GM19468 (cell line): ENCODE results near the gene KIF26A.

Experiments used
- ATAC-seq: cut with Tn5 transposase; IDR thresholded peaks from one replicate; pipeline ENCODE4 v1.9.1; 2021; ENCODE audit warnings: mild to moderate bottlenecking, moderate library complexity, moderate number of reproducible peaks; ENCODE audit not compliant: unreplicated experiment; ENCODE audit errors: extremely low read depth

The KIF26A gene

DNA sequence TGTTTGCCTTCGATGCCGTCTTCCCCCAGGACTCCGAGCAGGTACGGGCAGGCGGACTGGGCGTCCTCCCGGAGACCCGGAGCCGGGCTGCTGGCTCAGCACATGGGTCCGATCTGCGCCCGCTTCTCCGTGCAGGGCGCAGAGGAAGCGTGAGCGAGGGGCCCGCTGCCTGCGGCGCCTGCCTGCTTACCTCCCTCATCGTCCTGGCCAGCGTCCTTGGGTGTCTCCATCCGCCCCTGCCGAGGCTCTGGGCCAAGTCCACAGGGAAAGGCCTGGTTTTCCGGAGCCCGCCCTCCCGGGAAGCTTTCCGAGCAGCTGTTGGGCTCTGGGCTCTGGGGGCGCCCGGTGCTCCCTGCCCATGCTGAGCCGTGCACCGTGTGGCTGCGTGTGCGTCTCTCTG is 33.5 kb downstream of the KIF26A start:
- ATAC-seq, result no peak

DNA sequence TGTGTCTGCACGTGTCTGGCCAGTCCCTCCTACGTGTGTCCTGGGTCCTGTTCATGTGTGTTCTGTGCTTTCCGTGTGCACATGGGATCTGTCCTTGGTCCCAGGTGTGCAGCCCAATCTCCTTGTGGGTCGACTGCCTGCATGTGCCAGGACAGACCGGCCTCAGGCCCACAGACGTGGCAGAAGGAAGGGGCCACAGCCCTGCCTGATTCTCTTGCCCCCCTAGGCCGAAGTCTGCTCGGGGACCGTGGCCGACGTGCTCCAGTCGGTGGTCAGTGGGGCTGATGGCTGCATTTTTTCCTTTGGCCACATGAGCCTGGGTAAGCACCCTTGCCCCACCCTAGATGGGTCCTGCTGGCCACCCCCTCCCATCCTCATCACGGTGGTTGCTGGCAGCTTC is 34.0 kb downstream of the KIF26A start:
- ATAC-seq, result no peak

DNA sequence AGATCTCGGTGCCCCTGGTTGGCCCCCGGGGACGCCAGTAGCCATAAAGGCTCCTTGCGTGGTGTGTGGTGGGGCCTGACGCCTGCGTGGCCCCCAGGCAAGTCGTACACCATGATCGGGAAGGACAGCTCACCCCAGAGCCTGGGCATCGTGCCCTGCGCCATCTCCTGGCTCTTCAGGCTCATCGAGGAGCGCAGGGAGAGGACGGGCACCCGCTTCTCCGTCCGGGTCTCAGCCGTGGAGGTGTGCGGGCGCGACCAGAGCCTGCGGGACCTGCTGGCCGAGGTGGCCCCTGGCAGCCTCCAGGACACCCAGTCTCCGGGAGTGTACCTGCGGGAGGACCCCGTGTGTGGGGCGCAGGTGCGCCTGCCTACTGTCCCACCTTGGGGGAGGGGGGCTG is 34.5 kb downstream of the KIF26A start:
- no peak for ATAC-seq

DNA sequence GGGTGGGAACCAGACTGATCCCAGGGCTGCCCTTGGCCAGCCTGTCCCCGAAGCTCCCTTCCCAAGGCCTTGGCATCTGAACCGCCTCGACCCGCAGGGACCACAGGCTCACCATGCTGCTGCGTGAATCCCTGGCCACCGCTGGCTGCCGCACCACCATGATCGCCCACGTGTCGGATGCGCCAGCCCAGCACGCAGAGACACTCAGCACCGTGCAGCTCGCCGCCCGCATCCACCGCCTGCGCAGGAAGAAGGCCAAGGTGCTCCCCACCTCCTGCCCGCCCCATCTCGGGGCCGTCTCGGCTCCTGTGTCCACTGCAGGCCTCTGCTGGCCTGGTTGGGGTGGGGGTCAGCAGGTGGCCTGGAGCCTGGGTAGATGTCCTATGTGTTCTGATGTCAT is 35.7 kb downstream of the KIF26A start:
- no peak for ATAC-seq

DNA sequence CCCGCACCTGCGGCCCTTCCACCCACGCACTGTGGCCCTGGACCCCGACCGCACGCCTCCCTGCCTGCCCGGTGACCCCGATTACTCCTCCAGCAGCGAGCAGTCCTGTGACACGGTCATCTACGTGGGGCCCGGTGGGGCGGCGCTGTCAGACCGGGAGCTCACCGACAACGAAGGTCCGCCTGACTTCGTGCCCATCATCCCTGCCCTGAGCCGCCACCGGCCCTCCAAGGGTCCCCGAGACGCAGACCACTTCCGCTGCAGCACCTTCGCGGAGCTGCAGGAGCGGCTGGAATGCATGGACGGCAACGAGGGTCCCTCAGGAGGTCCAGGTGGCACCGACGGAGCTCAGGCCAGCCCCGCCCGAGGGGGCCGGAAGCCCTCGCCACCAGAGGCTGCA is 36.7 kb downstream of the KIF26A start:
- ATAC-seq, result no peak

DNA sequence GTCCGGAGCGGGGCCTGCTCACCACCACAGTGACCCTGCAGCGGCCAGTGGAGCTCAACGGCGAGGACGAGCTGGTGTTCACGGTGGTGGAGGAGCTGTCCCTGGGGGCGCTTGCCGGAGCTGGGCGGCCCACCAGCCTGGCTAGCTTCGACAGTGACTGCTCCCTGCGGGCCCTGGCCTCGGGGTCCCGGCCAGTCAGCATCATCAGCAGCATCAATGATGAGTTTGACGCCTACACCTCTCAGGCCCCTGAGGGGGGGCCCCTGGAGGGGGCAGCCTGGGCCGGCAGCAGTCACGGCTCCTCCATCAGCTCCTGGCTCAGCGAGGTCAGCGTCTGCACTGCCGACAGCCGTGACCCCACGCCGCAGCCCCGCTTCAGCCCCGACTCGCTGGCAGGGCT is 37.4 kb downstream of the KIF26A start:
- no peak for ATAC-seq

DNA sequence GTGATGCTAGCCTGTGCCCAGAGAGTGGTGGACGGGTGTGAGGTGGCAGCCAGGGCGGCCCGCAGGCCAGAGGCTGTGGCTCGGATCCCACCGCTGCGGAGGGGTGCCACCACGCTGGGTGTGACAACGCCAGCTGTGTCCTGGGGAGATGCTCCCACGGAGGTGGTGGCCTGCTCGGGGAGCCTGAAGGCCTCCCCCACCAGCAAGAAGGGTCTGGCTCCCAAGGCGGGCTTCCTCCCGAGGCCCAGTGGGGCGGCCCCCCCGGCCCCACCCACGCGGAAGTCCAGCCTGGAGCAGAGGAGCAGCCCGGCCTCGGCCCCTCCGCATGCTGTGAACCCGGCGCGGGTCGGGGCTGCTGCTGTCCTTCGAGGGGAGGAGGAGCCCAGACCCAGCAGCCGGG is 38.2 kb downstream of the KIF26A start:
- no peak for ATAC-seq

DNA sequence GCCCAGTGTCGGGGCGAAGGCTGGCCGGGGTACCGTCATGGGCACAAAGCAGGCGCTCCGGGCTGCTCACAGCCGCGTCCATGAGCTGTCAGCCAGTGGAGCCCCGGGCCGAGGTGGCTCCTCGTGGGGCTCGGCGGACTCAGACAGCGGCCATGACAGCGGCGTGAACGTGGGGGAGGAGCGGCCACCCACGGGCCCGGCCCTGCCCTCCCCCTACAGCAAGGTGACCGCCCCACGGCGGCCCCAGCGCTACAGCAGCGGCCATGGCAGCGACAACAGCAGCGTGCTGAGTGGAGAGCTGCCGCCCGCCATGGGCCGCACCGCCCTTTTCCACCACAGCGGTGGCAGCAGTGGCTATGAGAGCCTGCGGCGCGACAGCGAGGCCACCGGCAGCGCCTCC is 39.0 kb downstream of the KIF26A start:
- ATAC-seq, result no peak

DNA sequence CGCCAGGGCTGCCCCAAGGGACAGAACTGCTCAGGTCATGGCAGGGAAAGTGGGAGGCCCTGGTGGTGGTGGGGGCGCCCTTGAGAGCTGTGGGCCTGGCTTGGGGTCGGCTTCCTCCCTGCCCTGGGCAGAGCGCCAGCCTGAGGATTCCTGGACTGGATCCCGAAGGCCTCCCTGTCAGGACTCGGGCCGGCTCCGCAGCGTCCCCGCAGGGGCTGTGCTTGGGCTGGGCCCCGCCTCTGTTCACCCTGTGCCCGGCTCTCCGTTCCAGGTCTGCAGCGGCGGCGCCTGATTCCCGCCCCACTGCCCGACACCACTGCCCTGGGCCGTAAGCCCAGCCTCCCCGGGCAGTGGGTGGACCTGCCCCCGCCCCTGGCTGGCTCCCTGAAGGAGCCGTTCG is 39.9 kb downstream of the KIF26A start:
- no peak for ATAC-seq

DNA sequence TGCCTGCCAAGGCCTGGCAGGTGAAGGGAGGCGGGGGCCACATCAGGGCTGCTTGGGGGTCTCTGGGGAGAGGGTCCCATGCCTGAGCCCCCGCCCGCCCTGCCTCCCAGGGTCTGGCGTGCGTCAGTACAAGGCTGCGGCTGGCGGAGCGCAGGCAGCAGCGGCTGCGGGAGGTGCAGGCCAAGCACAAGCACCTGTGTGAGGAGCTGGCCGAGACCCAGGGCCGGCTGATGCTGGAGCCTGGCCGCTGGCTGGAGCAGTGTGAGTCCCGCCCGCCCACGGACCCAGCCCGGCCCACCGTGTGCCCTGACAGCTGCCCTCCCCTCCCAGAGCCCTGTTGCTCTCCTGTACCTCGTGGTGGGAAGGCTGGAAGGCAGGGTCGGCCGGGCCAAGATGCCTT is 40.7 kb downstream of the KIF26A start:
- no peak for ATAC-seq

DNA sequence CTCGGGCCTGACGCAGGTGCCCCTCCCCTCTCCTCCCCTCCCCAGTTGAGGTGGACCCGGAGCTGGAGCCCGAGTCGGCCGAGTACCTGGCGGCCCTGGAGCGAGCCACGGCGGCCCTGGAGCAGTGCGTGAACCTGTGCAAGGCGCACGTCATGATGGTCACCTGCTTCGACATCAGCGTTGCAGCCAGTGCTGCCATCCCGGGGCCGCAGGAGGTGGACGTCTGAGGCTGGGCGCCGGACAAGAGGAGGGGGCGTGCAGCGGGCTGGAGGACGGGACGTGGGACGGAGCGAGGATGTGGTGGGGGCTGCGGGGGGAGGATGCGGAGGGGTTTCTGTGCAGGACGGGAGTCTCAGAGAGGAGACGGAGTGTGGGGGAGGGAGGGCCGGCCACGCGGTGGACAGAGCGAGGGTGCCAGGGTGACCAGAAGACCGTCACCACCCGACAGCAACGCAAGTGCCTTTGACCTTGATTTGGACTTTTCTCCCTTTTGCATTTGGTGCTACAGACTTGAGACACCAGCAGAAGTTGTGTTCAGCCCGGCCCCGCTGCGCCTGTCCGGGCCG is 41.3 kb downstream of the KIF26A start:
- no peak for ATAC-seq

DNA sequence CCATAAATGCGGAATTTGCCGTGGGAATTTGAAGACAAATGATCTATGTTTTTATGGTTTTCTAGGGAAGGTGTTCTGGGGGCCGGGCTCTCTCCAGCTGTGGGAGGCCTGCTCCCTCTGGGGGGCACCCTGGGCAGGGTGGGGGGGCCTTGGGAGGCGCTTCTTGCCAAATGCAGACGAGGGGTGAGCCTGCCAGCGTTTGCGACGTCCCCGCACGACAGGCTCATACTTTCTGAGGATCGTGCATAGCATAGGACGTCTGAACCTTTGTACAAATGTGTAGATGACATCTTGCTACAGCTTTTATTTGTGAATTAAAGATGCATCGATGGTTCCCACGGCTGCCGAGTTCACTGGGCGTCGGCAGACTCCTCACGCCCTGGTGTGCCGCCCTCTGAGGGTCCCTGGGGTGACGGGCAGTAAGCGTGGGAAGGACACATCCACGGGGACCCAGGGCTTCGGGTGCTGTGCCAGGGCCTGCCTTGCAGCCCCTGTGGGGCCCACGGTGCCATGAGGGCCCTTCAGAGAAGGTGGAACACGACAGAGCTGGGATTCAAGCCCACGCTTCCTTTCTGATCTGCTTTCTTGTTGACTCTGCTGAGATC is 42.3 kb downstream of the KIF26A start:
- no peak for ATAC-seq

DNA sequence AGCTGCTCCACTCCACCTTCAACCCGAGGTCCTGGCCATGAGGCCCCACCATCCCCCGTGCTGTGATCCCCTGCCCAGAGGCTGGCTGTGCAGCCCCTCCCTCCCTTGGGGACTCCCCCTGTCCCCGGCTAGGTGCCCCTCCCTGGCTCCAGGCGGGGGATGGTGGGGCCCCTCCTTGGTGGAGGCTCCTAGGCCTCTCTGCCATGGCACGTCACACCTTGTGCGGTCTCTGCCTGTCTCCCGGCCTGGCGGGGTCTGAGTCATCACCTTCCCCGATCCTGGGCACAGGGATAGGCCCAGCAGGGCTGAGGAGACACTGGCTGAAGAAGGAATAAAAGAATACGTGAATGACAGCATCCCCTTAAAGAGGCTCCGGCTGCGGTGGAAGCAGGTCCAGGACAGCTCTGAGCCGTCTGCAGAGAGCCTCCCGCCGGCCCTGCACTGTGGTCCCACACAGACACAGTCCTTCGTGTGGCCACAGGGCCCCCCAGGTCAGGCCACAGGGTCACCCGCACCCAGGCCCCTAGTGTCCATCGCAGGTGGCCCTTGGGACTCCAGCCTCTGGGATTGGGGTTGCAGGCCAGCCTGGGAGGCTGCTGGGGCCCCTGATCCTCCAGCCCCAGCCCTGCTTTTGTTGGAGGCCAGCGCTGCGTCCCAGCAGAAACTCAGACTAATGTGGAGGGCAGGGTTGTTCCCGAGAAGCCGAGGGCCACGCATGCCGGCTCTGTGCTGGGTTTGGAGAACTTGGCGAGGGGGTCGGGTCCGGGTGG is 43.6 kb downstream of the KIF26A start:
- ATAC-seq, result no peak

DNA sequence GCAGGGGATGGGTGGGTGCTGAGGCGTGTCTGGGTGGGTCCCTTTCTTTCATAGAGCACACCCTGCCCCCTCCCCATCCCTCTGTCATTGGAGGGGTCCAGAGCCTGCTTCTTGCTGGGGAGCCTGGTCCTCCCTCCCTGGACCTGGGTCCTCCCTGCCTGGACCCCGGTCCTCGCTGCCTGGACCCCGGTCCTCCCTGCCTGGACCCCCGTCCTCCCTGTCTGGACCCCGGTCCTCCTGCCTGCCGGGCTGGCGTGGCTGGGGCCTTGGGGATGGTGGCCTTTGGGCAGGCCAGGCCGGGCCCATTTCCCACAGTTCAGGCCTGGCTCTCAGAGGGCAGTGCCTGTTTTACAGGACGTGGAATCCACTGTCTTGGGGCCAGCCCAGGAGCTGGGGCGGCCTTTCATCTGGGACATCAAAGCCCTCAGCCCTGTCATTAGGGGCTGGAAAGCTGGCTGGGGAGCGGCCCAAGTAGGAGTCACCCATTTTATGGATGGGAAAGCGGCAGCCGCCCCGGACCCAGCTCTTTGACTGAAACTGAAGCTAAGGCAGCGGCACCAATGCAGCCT is 44.6 kb downstream of the KIF26A start:
- ATAC-seq, result no peak

DNA sequence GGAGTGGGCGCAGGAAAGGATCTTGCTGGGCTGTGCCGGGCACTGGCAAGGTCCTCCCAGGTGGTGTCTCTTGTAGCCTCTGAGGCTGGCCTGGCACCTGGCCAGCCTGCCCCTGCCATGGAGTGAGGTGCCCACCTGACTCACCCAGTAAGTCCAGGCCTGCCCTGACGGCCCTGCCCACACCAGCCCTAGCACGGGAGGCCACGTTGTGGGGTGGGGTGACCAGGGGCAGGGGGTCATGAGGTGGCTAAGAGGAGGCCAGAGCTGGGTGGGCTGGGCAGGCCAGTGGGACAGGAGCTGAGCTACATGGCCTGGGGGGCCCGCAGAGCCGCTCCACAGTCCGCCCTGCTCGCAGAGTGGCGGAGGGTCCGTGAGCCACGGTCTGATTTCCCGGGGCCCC is 45.4 kb downstream of the KIF26A start:
- no peak for ATAC-seq

DNA sequence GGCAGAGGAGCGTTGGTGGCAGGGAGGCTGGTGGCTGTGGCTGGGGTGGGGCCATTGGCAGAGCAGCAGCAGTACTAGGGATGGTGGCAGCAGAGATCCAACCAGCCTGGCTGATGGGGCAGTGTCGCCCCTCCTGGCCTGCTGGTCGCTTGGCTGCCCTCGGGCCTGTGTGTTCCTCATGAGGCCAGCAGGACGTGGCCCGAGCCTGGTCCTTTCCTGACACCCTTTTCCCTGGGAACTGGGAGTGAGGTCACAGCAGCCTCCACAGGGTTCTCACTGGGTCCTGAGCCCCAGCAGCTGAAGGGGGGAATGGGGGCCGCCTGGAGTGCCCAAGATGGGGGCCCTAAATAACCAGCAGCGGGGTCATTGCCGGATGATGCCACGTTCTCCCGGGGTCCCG is 46.1 kb downstream of the KIF26A start:
- ATAC-seq, result no peak

DNA sequence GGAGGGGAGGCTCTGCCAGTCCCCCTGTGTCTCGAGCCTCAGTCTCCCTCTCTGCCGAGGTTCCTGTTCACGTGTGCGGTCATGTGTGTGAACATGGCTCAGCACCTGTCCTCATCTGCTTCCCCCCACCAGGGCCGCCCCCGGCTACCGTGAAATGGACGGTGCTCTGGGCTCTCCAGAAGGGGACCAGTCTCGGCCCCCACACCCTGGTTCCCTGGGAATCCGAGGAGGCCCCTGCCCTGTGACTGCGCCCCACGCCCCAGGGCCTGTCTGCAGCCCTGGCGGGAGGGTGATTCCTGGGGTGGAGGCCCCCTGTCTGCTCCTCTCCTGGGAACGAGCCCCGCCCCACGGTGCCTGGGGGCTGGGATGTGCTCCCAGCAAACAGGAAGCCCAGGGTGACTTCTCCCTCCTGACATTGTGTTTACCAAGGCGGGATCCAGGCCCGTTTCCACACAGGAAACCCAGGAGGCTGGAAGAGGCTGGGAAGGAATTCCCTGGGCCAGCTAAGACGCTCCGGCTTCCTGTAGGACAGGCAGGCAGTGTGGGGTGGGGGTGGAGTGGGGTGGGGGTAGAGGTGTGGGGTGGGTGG is 46.6 kb downstream of the KIF26A start:
- no peak for ATAC-seq

DNA sequence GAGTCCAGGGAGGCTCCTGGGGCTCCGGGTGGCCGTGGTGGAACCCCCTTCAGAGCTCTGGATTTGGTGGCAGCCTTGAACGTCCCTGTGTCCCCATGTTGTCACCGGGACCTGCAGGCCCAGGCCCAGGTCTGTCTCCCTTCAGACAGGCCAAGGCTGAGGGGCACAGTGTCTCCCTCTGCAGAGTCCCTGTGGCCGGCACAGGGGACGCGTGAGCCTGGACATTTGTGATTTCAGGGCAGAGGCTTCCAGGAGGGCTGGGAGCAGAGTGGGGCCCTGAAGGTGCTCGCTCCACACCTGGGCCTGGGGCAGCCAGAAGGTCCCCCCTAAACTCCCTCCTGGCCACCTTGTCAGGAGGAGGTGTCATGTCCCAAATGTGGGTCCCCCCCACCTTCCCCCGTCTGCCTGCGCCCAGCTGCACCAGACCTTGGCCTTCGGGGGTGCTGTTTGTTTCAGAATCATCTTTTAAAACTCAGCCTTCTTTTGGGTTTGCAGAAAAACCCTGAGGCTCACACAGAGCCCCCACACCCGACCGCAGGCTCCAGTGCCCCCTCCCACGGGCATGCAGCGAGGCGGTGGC is 47.6 kb downstream of the KIF26A start:
- no peak for ATAC-seq

DNA sequence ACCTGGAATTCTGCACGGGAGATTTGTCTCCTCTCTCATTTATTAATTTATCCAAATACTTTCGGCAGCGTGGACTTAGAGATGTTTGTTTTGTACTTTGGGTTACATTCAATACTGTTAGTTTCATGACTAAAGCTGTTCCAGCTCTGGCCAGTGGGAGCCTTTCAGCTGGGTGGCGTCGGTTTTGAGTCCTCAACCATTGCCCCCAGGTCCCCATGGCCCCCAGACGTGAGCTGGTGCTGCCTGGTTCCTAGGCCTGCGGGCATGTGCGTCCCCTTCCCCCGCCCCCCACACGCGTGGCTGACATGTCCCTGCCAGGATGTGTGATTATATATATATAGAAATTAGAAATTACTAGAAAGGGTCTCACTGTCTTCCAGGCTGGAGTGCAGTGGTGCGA is 48.2 kb downstream of the KIF26A start:
- no peak for ATAC-seq

DNA sequence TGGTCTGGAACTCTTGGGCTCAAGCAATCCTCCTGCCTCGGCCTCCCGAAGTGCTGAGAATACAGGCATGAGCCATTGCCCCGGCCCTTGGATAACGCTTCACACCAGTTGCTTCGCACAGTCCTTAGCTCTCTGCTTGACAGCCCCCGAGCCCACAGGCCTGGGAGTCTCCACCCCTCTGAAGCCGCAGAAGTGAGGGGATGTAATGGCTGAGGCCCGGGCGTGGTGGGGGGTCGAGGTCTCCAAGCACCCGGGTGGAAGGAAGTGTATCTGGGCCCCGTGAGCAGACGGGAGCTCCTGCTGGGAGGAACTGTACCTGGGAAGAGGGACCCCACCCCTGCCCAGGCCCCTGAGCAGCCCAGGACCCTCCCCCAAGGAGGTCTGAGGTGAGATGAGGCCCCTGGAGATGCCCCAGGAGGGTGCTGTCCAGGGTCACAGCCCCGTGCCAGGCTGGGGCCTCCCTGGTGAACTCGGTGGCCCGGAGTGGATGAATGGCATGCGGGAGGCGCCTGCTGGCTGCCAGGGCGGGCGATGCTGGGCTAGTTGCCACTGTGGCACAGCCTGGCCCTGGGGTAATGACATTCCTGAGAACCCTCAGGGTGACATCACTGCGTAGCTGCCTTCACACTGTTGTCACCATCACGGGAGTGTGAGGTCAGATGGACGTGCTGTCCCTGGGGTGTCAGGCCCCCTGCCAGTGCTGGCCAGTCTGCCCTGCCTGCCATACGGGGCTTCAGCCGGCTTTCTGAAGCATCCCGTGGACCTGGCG is 48.9 kb downstream of the KIF26A start:
- no peak for ATAC-seq
